Stimulated activated CD8-positive, alpha-beta memory T cell treated with anti-CD3 and anti-CD28 coated beads, Interleukin-15, amount 100 ng/mL, for 24 hours (primary cell): ENCODE results near the gene DOCK1.

ENCODE experiments used
- DNase-seq: peaks from one replicate; pipeline ENCODE4 v3.0.0-alpha.2; 2020; ENCODE audit warnings: low read depth

DOCK1 gene

GRCh38 chr10:127399668-127400067, 494.4 kb downstream of the DOCK1 start:
- no peak for DNase-seq

DNA sequence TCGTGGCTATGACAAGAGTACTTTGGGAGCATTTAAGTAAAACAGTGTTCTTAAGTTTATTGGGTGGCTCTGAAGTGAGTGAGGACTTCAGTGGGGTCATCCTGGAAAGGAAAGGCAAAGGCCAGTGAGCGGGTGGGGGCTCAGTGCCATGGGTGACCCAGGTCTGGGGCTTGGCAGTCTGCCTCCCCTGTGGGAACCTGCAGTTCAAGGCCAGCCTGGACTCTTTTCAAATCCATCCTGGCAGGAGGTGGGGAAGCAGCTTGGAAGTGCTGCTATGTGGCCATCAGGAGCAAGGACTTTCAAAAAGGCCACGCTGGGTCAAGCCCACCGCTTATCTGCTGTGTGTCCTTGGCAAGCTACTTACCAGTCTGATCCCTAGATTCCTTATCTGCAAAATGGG, 495.0 kb downstream of the DOCK1 start:
- no peak for DNase-seq

GRCh38 chr10:127402596-127403409, 497.6 kb downstream of the DOCK1 start:
- DNase-seq, result no peak

GRCh38 chr10:127405221-127405620, 500.0 kb downstream of the DOCK1 start:
- no peak for DNase-seq

DNA sequence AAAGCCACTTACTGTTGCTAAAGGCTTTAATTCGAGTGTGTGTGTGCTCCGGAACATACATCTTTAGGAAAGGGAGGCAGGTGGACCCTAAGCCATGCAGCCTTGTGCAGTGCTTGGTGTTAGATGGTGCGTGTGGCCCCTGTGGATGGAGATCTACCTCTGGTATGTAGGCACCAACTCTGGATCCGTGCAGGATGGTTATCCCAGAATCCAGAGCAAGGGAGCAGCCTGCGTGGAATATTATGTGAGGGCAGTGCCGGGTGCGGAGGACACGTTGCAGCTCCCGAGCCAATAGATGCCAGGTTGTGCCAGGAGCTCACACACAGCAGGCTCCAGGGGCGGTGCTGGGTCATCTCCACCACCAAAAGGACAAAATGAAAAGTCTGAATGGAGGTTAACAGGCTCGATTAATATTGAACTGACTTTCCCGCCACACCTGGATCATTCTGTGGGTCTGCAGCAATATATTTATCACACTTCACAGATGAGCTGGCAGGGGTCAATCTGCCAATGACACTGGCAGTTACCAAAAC, 500.9 kb downstream of the DOCK1 start:
- no peak for DNase-seq

- DNase-seq, result no peak
Measured at GRCh38 chr10:127407551-127407950, 502.3 kb downstream of the DOCK1 start.

GRCh38 chr10:127408112-127408710, 503.0 kb downstream of the DOCK1 start:
- no peak for DNase-seq

- DNase-seq, result no peak
Measured at GRCh38 chr10:127408733-127409132, 503.5 kb downstream of the DOCK1 start.

DNA sequence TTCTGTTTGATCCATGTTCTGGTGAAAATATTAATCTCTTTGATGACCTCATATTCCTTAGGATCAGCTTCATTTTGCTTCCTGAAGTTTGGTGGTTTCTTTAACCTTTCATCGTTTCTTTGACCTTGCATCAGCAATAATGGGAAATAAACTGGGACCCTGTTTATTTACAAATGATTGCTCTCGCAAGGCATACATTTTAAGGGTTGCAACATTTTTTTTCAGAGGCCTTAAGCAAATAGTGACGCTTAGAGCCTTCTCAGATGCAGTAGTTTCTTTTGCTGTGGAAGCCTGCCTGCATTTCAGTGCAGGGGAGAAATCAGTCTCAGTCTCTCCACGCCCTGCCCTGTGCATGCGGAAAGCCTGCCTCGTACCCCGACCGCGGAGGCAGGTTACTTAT, 504.8 kb downstream of the DOCK1 start:
- DNase-seq, result no peak

GRCh38 chr10:127411062-127411461, 505.8 kb downstream of the DOCK1 start:
- DNase-seq, result no peak

- no peak for DNase-seq
Measured at GRCh38 chr10:127413326-127413725, 508.1 kb downstream of the DOCK1 start.

DNA sequence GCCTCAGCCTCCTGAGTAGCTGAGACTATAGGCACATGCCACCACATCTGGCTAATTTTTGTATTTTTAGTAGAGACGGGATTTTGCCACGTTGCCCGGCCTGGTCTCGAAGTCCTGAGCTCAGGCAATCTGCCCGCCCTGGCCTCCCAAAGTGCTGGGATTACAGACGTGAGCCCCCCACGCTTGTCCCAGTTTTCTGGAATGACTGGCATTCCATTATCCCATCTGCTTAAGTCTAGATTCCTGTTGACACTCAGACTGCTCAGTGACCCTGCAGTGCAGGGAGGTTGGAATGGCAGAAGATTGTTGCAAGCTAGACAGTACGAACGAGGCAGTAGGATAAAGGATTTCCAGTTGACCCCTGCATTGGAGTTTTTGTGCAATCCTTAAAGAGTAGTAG, 508.8 kb downstream of the DOCK1 start:
- DNase-seq, result no peak

GRCh38 chr10:127415116-127415515, 509.9 kb downstream of the DOCK1 start:
- no peak for DNase-seq

GRCh38 chr10:127415901-127416581, 510.8 kb downstream of the DOCK1 start:
- no peak for DNase-seq

DNA sequence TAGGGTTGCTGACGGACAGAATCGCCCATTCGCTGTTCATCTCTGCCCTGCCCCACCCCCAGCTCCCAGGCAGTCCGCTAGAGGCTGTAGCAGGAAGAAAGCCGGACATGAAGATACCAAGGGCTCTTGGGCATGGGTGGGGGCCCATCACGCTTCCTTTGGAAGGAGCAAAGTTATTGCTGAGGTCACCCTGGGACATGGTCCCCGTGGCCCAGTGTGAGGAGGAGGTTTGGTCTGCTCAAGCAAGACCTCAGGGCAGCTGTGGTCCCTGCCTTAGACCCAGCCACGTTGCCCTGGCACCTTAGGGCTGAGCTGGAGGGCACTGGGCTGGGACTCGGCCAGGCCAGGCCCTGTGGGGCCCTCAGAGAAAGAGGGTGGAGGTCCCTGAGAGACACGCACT, 511.8 kb downstream of the DOCK1 start:
- DNase-seq, result no peak

- DNase-seq, result no peak
Measured at GRCh38 chr10:127417686-127418401, 512.6 kb downstream of the DOCK1 start.

DNA sequence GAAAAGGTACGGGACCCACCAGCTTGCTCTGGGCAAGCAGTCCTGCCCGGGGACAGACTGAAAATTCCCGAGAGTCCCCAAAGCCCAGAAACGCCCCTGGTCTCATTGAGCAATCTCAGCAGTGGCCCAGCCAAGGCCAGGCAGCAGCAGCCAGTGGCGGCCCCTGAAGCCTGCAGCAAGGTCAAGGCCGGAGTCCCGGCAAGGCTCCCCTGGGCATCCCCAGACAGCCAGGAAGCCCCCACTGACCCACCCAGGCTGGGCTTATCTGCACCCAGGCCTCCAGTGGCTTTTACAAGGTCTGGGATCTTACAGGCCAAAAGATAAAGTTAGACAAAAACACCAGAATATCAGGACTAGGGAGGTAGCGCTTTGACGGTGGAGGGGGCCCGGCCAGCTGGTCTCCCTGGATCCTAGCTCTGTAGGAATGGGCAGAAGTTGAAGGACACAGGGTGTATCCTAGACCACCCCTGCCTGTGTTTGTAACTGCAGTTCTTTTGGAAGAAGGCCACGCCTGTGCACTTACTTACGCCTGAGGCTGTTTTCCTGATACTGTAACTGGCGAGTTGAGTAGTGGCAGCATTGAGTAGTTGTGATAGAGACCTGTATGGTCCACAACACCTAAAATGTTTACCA, 513.4 kb downstream of the DOCK1 start:
- no peak for DNase-seq

DNA sequence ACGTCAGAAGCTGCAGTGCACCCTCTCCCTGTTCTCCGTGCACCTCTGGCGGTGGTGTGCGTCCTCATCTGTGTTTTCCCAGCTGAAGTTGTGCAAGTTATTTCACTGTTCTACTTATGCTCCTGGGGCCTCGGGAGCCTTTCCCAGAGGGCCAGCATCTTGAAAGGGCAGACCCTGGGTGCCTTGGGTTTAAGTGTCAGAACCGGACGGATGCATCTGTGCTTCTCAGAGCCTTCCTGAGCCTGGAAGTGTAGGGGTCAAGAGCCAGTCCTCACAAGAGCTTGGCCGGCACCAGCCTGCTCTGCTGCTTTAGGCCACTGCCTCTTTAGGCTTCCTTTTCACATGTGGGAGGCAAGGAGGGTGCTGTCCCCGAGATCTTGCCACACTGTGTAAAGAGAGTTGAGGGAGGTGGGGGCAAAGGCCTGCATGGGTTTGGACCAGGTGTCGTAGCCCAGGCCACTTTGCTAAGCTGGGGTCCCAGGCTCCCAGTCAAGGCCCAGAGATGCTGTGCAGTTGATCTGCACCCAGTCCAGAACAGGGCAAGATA, 515.0 kb downstream of the DOCK1 start:
- no peak for DNase-seq

GRCh38 chr10:127423218-127423915, 518.1 kb downstream of the DOCK1 start:
- DNase-seq, result no peak

DNA sequence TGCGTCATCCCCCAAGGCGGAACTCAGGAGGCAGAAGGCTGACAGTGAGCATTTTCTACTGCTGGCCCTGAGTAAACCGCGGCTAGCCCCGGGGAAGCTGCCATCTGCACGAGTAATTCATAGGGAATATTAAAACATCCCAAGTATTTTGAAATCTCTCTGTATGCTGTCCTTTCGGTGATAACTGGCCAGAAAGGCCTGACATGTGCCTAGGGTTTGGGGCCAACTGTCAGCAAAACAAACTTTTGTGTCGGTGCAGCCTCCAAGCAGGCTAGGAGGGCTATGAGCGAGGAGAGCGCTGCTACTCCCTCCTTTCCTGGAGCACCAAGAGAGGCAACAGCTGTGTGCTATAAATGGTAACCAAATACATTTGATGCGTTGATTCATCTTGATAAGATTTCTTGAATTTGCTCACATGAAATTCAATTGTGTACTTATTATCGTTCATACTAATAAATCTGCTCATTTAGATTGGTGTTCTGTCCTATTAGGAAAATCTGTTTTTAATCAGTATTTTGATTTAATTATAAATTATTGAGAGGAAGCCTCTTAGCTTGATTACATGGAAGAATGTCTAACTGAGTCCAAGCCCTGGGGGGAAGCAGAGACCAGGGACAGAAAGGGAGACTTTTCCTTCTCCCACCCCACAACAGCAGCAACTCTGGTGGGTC, 519.5 kb downstream of the DOCK1 start:
- DNase-seq, result no peak
